WI38 (cell line): Measurements from ENCODE around the gene FAM110A.

Experiments used
- H3K4me3 ChIP-seq: 2 replicates; pipeline ENCODE4 v1.5.1; 2011; ENCODE audit warnings: low read depth, mild to moderate bottlenecking, control low read depth, low read length
- TF ChIP-seq, protein P1 (sequence below): IDR thresholded peaks from 2 replicates; pipeline ENCODE4 v1.5.1; 2012; ENCODE audit warnings: low read depth, mild to moderate bottlenecking, control low read depth, low read length

FAM110A gene

DNA sequence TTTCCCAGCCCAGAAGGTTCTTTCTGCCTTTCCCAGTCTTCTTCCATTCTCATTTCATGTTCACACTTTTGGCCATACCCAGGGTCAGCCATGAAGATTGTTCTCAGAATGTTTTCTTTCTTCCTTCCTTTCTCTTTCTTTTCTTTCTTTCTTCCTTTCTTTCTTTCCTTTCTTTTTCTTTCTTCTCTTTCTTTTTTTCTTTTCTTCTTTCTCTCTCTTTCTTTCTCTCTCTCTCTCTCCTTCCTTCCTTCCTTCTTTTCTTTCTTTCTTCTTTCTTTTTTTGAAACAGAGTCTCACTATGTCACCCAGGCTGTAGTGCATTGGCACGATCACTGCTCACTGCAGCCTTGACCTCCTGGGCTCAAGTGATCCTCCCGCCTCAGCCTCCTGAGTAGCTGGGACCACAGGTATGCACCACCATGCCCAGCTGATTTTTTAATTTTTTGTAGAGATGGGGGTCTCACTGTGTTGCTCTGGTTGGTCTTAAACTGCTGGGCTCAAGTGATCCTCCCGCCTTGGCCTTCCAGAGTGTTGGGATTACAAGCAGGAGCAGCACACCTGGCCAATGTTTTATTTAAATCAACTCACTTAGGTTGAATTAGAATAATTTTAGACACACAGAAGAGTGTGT lies 13.1 kb upstream of the FAM110A start:
- TF ChIP-seq, protein P1, sequence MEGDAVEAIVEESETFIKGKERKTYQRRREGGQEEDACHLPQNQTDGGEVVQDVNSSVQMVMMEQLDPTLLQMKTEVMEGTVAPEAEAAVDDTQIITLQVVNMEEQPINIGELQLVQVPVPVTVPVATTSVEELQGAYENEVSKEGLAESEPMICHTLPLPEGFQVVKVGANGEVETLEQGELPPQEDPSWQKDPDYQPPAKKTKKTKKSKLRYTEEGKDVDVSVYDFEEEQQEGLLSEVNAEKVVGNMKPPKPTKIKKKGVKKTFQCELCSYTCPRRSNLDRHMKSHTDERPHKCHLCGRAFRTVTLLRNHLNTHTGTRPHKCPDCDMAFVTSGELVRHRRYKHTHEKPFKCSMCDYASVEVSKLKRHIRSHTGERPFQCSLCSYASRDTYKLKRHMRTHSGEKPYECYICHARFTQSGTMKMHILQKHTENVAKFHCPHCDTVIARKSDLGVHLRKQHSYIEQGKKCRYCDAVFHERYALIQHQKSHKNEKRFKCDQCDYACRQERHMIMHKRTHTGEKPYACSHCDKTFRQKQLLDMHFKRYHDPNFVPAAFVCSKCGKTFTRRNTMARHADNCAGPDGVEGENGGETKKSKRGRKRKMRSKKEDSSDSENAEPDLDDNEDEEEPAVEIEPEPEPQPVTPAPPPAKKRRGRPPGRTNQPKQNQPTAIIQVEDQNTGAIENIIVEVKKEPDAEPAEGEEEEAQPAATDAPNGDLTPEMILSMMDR, result no peak
- no peak overlapping the region for H3K4me3 ChIP-seq

GRCh38 chr20:821046-821730 lies 12.3 kb upstream of the FAM110A start:
- no peak overlapping the region for H3K4me3 ChIP-seq
- TF ChIP-seq, protein P1, result no peak

DNA sequence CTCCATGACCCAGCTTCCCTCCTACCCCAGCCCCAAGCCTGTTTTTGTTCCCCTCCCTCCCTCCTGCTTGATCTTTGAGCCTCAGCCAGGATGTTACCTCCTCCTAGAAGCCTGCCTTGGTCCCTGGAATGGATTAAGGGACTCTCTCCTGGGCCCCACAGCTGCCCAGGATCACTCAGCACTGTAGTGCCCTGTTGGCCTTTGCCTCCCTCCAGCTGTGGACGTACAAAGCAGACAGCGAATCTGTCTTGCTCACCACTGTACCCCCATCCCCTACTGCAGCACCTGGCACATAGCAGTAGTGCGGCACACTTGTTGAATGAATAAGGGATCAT lies 11.8 kb upstream of the FAM110A start:
- TF ChIP-seq, protein P1, result no peak

DNA sequence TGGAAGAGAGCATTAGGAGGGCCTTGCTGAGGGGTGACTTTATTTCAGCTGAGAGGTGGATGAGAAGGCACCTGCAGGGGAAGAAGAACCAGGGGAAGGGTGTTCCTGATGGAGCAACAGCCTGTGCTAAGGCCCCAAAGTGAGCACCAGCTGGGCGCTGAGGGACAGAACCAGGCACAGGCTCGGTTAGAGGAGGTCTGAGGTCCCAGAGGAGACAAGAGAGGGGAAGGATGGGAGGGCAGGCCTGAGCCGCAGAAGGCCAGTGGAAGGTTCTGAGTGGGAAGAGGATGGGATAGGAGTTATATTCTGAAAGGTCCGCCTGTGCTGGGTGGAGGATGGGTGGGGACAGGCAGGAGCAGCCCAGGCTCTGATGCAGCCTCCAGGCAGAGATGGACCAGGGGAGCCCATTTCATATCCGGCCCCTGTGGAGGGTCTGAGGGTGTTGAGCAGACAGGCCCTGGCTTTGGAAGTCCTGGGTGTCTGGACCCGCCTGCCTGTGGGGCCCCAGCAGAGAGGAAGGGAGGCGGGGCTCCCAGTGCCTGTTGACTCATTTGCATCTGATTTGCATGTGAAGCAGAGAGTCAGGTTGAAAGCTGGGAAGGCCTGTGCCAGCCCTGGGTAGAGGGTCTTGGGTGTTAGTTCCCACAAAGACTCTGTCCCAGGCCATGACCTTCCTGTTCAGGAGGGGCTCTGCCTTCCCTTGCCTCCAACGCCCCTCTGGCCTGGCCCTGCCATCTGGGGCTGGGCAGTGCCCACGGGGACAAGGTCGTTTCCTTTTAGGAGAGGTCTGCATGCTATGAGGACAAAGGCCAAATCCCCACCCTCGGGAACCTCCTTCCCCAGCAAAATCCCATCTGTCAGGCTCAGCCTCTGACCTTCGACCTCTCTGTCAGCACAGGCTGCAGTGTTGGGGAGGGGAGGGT lies 10.6 kb upstream of the FAM110A start:
- no peak overlapping the region for H3K4me3 ChIP-seq
- TF ChIP-seq, protein P1, result no peak

More for the DNA sequence above, 11.8 kb upstream of the FAM110A start:
- H3K4me3 ChIP-seq, result no peak overlapping the region

DNA sequence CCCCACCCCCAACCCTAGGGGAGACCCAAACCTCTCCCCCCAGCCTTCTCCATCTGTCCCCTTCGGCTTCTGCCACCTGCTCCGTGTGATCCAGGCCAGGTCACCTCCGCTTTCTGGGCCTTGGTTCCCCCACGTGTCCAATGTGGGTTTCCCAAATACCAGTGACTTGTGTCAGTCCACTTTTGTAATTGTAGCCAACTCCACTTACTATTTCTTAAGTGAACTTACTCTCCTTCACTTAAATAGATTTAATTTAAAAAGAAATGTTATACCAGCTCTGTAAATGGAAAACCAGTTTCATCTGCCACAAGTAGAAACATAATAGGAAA lies 10.0 kb upstream of the FAM110A start:
- TF ChIP-seq, protein P1, result no peak
- no peak overlapping the region for H3K4me3 ChIP-seq

GRCh38 chr20:824490-824889 lies 9.0 kb upstream of the FAM110A start:
- TF ChIP-seq, protein P1, result no peak
- H3K4me3 ChIP-seq, result no peak overlapping the region

GRCh38 chr20:824916-825315 lies 8.6 kb upstream of the FAM110A start:
- TF ChIP-seq, protein P1, result no peak
- no peak overlapping the region for H3K4me3 ChIP-seq
